CD4-positive, alpha-beta T cell treated with Interleukin-12 subunit alpha and Interleukin-12 subunit beta, for 1 hour (primary cell): ENCODE measurements around the gene KCNS3.

Experiments used
- DNase-seq: peaks from one replicate; pipeline ENCODE4 v3.0.0-alpha.2; 2020

Gene KCNS3

GRCh38 chr2:17879137-17879912, 858 bp downstream of the KCNS3 start:
- no peak for DNase-seq

GRCh38 chr2:17879913-17880274, 1.4 kb downstream of the KCNS3 start:
- no peak for DNase-seq

DNA sequence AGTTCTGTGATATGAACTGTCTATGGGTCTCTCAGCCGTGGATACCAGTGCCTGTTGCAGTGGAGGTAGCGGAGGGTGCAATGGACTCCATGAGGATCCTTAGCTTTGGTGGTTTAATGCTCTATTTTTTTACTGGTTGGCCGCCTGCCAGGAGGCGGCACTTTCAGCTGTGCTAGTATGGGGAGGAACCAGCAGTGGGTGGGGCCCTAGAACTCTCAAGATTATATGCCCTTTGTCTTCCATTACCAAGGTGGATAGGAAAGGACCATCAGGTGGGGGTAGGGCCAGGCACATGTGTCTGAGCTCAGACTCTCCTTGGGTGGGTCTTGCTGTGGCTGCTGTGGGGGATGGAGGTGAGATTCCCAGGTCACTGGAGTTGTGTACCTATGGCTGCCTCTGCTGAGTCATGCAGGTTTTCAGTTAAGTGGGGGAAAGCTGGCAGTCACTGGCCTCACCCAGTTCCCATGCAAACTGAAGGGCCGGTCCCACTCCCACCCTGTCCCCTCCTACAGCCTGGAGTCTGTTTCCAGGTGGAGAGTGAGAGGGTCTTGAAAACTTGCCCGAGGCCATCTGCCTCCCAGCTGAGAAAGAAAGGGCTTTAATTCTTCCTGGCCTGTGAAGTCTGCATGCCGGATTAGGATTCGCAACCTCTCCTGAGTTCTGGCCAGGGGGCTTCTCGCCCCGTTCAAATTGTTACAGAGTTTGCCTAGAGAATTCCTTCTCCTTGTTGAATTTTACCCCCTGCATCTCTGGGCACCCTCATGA, 14.5 kb downstream of the KCNS3 start:
- DNase-seq: no peak

DNA sequence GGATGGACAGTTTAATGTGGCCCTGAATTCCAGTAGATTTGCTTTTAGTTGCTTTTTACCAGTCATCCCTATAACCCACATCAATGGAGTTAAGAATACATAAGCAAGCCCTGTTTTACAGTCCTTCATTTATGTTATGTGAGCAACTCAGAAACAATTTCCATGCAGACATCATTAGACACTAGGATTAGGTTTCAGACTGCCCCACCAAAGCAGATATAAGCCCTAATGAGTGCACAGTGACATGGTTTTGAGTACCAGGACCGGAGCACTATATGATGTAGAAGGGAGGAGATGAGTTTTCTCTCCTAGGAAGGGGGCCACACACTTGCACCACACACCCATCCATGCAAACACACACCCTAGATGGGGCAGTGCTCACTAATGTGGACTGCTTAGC, 15.5 kb downstream of the KCNS3 start:
- DNase-seq: no peak

DNA sequence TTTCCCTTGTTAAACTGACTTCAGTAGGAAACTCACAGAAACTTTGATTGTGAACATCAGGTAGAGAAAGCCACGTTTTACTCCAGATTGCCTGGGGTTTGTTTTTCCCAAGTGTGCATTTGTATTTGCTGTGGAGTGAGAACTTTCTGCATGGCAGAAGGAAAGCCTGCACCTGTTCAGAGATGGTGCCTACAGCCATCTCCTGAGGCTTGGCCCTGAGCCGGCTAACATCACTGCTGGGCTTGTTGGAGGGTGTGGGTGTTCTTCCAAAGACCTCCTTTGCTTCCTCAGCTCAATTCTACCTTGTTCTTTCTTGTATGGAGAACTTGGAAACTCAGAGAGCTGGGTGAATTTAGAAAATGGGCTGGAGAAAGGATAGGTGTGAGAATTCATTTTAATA, 16.1 kb downstream of the KCNS3 start:
- no peak for DNase-seq

- no peak for DNase-seq
These were observed 21.4 kb downstream of the KCNS3 start for GRCh38 chr2:17899871-17900270.

DNA sequence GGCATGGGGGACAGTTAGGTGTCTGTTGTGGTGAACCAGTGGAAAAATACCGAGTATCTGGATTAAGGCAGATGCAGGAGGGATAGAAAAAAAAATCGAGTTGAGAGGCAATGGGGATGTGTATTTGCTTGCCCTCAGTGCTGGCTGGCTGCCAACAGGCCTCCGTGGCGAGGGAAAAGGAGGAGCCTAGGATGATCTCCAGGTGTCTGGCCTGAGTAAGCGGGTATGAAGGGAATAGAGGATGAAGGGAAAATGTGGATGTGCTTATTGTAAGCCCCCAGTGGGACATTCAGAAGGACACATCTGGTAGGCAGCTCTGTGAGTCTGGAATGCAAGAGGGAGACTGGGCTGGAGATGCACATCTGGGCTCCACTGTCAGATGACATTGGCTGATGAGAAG, 22.8 kb downstream of the KCNS3 start:
- DNase-seq: no peak

DNA sequence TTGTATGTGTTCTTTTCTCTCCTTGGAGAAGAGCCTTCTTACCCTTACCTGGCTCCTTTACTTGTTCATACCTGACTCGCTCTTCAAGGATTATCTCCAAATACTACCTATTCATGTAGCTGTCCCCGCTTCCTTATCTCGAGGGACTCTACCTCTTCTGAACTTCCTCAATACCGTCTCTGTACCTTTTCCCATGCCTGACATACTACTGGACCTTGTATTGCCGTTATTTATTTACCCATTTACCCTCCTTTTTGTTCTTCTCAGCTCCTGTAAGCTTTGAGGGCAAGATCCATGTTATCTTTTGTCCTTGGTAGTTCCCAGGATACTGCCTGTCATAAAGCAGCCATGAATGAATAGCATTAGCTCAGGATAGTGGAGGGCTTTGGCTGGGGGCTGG, 32.5 kb downstream of the KCNS3 start:
- DNase-seq: no peak

DNA sequence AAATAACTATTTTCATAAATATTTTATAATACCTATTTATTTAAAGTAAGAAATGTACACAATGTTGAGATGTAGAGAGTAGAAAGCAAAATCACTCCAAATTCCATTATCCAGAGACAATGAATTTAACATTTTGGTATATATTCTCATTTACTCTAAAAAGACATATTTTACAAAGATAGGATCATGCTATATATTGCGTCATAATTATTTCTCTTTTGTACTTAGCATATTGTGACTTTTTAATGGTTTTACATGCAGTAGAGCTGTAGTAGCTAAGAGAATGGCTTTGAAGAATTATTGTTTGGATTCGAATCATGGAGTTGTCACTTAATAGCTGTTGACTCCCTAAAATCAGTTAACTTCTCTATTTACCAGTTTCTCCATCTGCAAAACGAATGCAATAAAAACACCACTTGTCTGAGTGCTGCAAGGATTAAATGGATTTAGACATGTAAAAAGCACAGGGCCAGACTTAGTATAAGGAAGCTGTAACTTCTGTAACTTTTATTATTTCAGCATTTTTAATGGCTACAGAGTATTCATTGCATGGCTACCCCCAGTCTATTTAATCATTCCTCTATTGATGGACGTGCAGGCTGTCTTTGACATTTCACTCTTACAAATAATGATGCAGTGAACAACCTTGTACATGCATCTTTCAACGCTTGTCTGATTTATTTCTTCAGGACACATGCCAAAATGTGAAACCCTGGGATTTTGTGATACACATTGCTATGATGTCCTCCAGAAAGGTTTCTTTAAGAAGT, 33.2 kb downstream of the KCNS3 start:
- no peak for DNase-seq

GRCh38 chr2:17912266-17912691, 33.8 kb downstream of the KCNS3 start:
- no peak for DNase-seq

DNA sequence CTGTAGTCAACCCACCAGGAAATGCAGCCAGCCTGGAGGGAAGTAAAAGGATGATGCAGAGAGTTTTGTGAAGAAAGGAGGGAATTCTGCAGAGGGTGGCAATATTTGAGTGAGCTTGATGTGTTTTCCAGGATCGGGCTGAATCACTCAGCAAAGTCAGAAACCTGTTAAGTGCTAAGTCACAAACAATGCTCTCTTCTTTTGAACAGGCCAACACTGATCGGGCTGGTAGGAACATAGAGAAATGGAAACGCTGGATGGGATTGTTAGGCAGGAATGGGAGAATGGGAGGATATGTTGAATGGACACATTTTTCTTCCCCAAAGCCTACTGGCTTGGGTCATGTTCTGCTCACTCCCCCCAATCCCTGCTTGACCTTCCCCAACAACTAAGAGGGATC, 36.6 kb downstream of the KCNS3 start:
- no peak for DNase-seq

GRCh38 chr2:17915811-17916518, 37.5 kb downstream of the KCNS3 start:
- DNase-seq: no peak

- no peak for DNase-seq
These were observed 38.1 kb downstream of the KCNS3 start for GRCh38 chr2:17916584-17916983.

GRCh38 chr2:17918789-17919188, 40.3 kb downstream of the KCNS3 start:
- DNase-seq: no peak

DNA sequence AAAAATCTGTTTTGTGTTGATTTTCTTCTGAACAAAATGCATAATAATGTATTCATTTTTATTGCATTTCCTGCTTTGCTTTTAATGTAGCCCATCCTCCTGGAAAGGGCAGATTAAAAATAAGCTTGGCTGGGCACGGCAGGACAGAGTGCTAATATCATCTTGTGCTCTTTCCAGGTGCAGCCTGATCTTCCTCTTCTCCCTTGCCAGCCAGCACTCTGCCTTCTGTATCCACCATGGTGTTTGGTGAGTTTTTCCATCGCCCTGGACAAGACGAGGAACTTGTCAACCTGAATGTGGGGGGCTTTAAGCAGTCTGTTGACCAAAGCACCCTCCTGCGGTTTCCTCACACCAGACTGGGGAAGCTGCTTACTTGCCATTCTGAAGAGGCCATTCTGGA, 52.3 kb downstream of the KCNS3 start:
- DNase-seq: no peak

DNA sequence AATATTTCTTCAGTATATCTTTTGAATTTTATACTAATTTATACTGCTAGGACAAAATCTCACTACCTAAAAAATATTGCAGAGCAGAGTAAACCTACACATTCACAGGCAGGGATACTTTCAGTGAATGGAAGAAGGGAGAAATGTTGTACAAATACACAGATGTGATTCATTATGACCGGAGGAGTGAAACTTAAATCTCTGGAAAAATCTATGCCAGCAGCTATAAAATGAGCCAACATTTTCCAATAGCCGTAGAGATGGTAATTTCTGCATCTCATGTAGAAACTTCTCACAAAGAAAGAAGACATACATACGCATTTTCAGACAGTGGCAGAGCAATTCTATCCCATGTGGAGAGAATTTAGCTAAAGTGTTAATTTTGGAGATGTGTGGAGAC, 54.8 kb downstream of the KCNS3 start:
- no peak for DNase-seq

DNA sequence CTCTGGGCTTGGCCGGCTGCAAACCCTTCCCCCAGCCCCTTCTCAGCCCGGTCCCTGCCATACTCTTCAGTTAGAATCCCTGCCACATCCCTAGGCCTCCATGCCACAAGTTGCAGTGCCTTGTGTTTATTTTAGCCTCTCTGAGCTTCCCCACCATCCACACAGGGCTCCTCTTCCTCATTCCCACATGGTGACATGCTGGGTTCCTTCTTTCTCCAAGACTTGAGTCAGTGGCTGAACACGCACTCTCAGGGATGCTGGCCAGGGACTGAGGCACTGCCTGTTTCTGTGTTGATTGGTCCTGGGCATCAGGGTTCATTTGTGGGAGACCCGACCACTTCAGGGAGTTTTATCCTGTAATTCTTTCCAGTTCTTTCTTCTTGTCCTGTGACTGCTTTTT, 56.3 kb downstream of the KCNS3 start:
- DNase-seq: no peak

DNA sequence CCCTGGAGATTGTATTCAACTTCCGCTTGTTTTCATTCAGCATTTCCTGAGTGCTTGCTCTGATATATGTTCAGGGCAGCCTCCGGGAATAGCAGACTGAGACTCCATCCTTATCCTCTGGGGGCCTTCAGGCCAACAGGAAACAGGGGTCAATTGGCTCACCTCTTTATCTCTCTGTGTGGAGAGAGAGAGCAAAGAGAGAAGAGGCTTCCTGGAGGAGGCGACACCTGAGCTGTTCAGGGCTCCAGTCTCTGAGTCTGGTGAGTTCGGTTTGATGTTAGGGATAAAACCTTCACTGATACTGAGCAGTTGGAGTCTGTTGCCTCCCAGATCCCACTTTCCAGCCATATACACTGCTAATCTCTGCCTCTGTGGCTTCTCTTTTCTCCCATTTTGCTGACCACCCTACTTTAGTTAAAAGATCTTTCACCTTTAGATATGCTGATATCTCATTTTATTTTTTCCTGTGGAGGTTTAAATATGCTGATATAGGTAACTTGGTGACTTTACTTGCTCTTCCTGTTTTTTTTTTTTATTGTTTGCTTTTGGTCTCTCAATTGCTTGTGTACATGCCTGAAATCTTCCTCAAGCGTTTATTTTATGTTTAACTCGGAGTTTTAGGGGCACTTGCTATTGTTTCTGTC, 56.9 kb downstream of the KCNS3 start:
- no peak for DNase-seq

GRCh38 chr2:17936599-17936998, 58.1 kb downstream of the KCNS3 start:
- no peak for DNase-seq

- no peak for DNase-seq
These were observed 61.7 kb downstream of the KCNS3 start for GRCh38 chr2:17940091-17940630.

DNA sequence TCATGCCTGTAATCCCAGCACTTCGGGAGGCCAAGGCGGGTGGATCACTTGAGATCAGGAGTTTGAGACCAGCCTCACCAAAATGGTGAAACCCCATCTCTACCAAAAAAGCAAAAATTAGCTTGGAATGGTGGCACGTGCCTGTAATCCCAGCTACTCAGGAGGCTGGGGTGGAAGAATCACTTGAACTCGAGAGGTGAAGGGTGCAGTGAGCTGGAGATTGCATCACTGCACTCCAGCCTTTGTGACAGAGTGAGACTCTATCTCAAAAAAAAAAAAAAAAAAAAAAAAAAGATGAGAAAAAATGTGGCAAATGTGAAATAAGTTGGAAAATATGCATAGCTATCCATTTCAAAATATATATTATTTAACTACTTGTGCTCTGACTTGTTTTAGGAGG, 65.0 kb downstream of the KCNS3 start:
- no peak for DNase-seq

GRCh38 chr2:17947113-17947512, 68.6 kb downstream of the KCNS3 start:
- DNase-seq: no peak
